H1 (cell line): ENCODE results near the gene ARMC12. TPM values are rescaled to one million over a fixed set of nuclear protein-coding genes. Genes with fewer than 3 reads are reported as not detected.

Experiments
- CTCF ChIA-PET: fragments of 300-600 bp; sonication (Branson Sonifier 250); formaldehyde crosslinking; loops from one replicate; lab custom pipeline; 2021; ENCODE audit not compliant: partially characterized antibody; lab: Charles Lee
- POLR2A ChIA-PET: fragments of 300-600 bp; sonication (Branson Sonifier 250); formaldehyde crosslinking; loops from one replicate; lab custom pipeline; 2021; ENCODE audit warnings: inconsistent platforms; ENCODE audit not compliant: partially characterized antibody; lab: Charles Lee
- DNase-seq, 2 experiments: peaks; one replicate each; pipeline versions ENCODE4 v3.0.0 to v3.0.0-alpha.2; 2010 to 2022; ENCODE audit warnings: low spot score in 2 of 2, low read depth in 1 of 2, mixed read lengths in 1 of 2
- FAIRE-seq: peaks from 2 replicates; lab custom pipeline; 2011; peaks lifted over from hg19 to GRCh38; lab: Jason Lieb, UNC
- H2AFZ ChIP-seq: 2 replicates; pipeline ENCODE4 v1.8.1; 2012; ENCODE audit warnings: low read length, inconsistent platforms
- H2AK5ac ChIP-seq: 2 replicates; pipeline ENCODE4 v1.6.1; 2013; ENCODE audit warnings: low read depth, low read length
- H2BK120ac ChIP-seq: replicated peaks from 2 replicates; pipeline ENCODE3; 2013; ENCODE audit warnings: low read depth, low read length, inconsistent platforms
- H2BK12ac ChIP-seq: 2 replicates; pipeline ENCODE4 v1.6.1; 2013; ENCODE audit warnings: low read depth, low read length
- H2BK15ac ChIP-seq: 2 replicates; pipeline ENCODE4 v1.6.1; 2013; ENCODE audit warnings: low read length
- H2BK20ac ChIP-seq: 2 replicates; pipeline ENCODE4 v1.6.1; 2013; ENCODE audit warnings: low read length
- H2BK5ac ChIP-seq: 2 replicates; pipeline ENCODE4 v1.6.1; 2013; ENCODE audit warnings: low read depth, low read length
- H3K14ac ChIP-seq: 2 replicates; pipeline ENCODE4 v1.6.1; 2013; ENCODE audit warnings: inconsistent platforms; ENCODE audit not compliant: insufficient read length
- H3K18ac ChIP-seq: 2 replicates; pipeline ENCODE4 v1.6.1; 2013; ENCODE audit warnings: low read length; ENCODE audit errors: extremely low read depth
- H3K23ac ChIP-seq: 2 replicates; pipeline ENCODE4 v1.6.1; 2013; ENCODE audit warnings: inconsistent platforms; ENCODE audit not compliant: insufficient read length
- H3K23me2 ChIP-seq: 2 replicates; pipeline ENCODE4 v1.6.1; 2013; ENCODE audit warnings: low read depth, low read length
- H3K27ac ChIP-seq: 2 replicates; pipeline ENCODE4 v1.6.1; 2011; ENCODE audit warnings: low read depth, low read length, inconsistent platforms
- H3K27me3 ChIP-seq, 4 experiments: replicated peaks in 1 of 4; 1 replicate in 1 of 4; 2 replicates in 3 of 4; pipeline versions ENCODE4 v1.6.1 to v1.8.1; 2011 to 2013; ENCODE audit warnings: low read length in 3 of 4, mild to moderate bottlenecking in 3 of 4, inconsistent platforms in 2 of 4, mixed read lengths in 2 of 4, moderate library complexity in 1 of 4; ENCODE audit not compliant: control insufficient read depth in 3 of 4, insufficient read depth in 3 of 4; ENCODE audit errors: extremely low read depth in 1 of 4
- H3K36me3 ChIP-seq, 4 experiments: 2 replicates each; pipeline versions ENCODE4 v1.6.1 to v1.8.1; 2011 to 2013; ENCODE audit warnings: mild to moderate bottlenecking in 4 of 4, low read length in 3 of 4, moderate library complexity in 2 of 4, control low read depth in 1 of 4, inconsistent platforms in 1 of 4; ENCODE audit not compliant: insufficient read depth in 4 of 4, control insufficient read depth in 2 of 4
- H3K4ac ChIP-seq: replicated peaks from 2 replicates; pipeline ENCODE3; 2013; ENCODE audit warnings: low read length, low read depth, mixed read lengths, inconsistent platforms; ENCODE audit not compliant: insufficient read length
- H3K4me1 ChIP-seq, 4 experiments: replicated peaks in 1 of 4; 1 replicate in 1 of 4; 2 replicates in 3 of 4; pipeline versions ENCODE4 v1.6.1 to v1.8.1; 2011 to 2013; ENCODE audit warnings: low read length in 3 of 4, inconsistent platforms in 2 of 4, mixed read lengths in 1 of 4; ENCODE audit not compliant: insufficient read depth in 4 of 4, control insufficient read depth in 3 of 4
- H3K4me2 ChIP-seq, 2 experiments: 2 replicates each; pipeline versions ENCODE4 v1.6.1 to v1.8.1; 2011 to 2013; ENCODE audit warnings: low read depth in 2 of 2, low read length in 2 of 2, control low read depth in 1 of 2, inconsistent platforms in 1 of 2, mild to moderate bottlenecking in 1 of 2; ENCODE audit not compliant: insufficient read depth in 1 of 2
- H3K4me3 ChIP-seq, 4 experiments: fragments of 200-600, 300-600 bp in 1 of 4; sonication (generic), shearing (Covaris generic), sonication (Bioruptor Twin) in 1 of 4; 2 replicates each; pipeline versions ENCODE4 v1.5.1 to v1.8.1; 2011 to 2016; ENCODE audit warnings: low read length in 4 of 4, low read depth in 3 of 4, control low read depth in 2 of 4, inconsistent platforms in 2 of 4, mild to moderate bottlenecking in 2 of 4, mixed read lengths in 1 of 4, moderate library complexity in 1 of 4; ENCODE audit not compliant: insufficient read depth in 2 of 4; ENCODE audit errors: extremely low read depth in 1 of 4
- H3K56ac ChIP-seq: replicated peaks from 2 replicates; pipeline ENCODE3; 2013; ENCODE audit warnings: low read depth, mild to moderate bottlenecking, mixed read lengths, low read length, inconsistent platforms; ENCODE audit not compliant: insufficient read length
- H3K79me1 ChIP-seq: 2 replicates; pipeline ENCODE4 v1.6.1; 2013; ENCODE audit warnings: low read depth, low read length, control low read depth
- H3K79me2 ChIP-seq, 2 experiments: 2 replicates each; pipeline versions ENCODE4 v1.6.1 to v1.8.1; 2012 to 2013; ENCODE audit warnings: low read length in 2 of 2, mild to moderate bottlenecking in 2 of 2, inconsistent platforms in 1 of 2; ENCODE audit not compliant: insufficient read depth in 2 of 2, control insufficient read depth in 1 of 2
- H3K9ac ChIP-seq, 4 experiments: replicated peaks in 1 of 4; 1 replicate in 1 of 4; 2 replicates in 3 of 4; pipeline versions ENCODE4 v1.6.1 to v1.8.1; 2011 to 2013; ENCODE audit warnings: low read depth in 3 of 4, low read length in 3 of 4, control low read depth in 2 of 4, mild to moderate bottlenecking in 2 of 4, moderate library complexity in 2 of 4, inconsistent platforms in 1 of 4; ENCODE audit errors: extremely low read depth in 1 of 4
- H3K9me3 ChIP-seq, 2 experiments: 2 replicates each; pipeline versions ENCODE4 v1.6.1 to v1.8.1; 2012 to 2013; ENCODE audit warnings: mild to moderate bottlenecking in 2 of 2, moderate library complexity in 2 of 2, control low read depth in 1 of 2, inconsistent platforms in 1 of 2, low read depth in 1 of 2, low read length in 1 of 2, mixed read lengths in 1 of 2; ENCODE audit not compliant: insufficient read depth in 2 of 2
- H4K20me1 ChIP-seq, 2 experiments: replicated peaks in 1 of 2; 2 replicates each; pipeline versions ENCODE3 to v1.8.1; 2011 to 2013; ENCODE audit warnings: inconsistent platforms in 2 of 2, low read length in 2 of 2, mild to moderate bottlenecking in 1 of 2; ENCODE audit not compliant: insufficient read depth in 2 of 2, control insufficient read depth in 1 of 2
- H4K5ac ChIP-seq: 2 replicates; pipeline ENCODE4 v1.6.1; 2013; ENCODE audit warnings: low read length, low read depth, mixed read lengths, inconsistent platforms; ENCODE audit not compliant: insufficient read length
- H4K8ac ChIP-seq: 2 replicates; pipeline ENCODE4 v1.8.0; 2013; ENCODE audit warnings: mild to moderate bottlenecking, moderate library complexity, low read length, inconsistent platforms; ENCODE audit not compliant: insufficient read depth; ENCODE audit errors: extremely low read depth
- H4K91ac ChIP-seq: replicated peaks from 2 replicates; pipeline ENCODE3; 2013; ENCODE audit warnings: low read length, mixed read lengths, inconsistent platforms; ENCODE audit not compliant: insufficient read length
- CBX5 ChIP-seq: fragments of 300-800, 300-1000 bp; sonication (generic); IDR thresholded peaks from 2 replicates; pipeline ENCODE4 v1.7.1; 2016; ENCODE audit warnings: antibody characterized with exemption, low read length, low read depth
- CEBPB ChIP-seq: IDR thresholded peaks from 2 replicates; pipeline ENCODE4 v1.6.1; 2012; ENCODE audit warnings: low read depth, low read length
- CREB1 ChIP-seq: IDR thresholded peaks from 2 replicates; pipeline ENCODE4 v1.6.1; 2012; ENCODE audit warnings: inconsistent platforms
- CTBP2 ChIP-seq: IDR thresholded peaks from 2 replicates; pipeline ENCODE4 v1.7.0; 2011; ENCODE audit warnings: borderline replicate concordance, mild to moderate bottlenecking, moderate library complexity, mixed read lengths, low read length; ENCODE audit not compliant: insufficient read depth, insufficient read length
- FOSL1 ChIP-seq: IDR thresholded peaks from 2 replicates; pipeline ENCODE4 v1.6.1; 2011; ENCODE audit warnings: mild to moderate bottlenecking, low read depth, low read length, moderate library complexity; ENCODE audit not compliant: insufficient read depth
- GABPA ChIP-seq: IDR thresholded peaks from 2 replicates; pipeline ENCODE4 v1.6.1; 2011; ENCODE audit warnings: mild to moderate bottlenecking, low read length, moderate library complexity, borderline replicate concordance; ENCODE audit not compliant: insufficient read depth
- KDM1A ChIP-seq: fragments of 200-600, 300-600 bp; sonication (generic); IDR thresholded peaks from 2 replicates; pipeline ENCODE4 v1.7.1; 2016; ENCODE audit warnings: mild to moderate bottlenecking, low read length, borderline replicate concordance
- KDM5A ChIP-seq: fragments of 200-600 bp; IDR thresholded peaks from 2 replicates; pipeline ENCODE4 v1.7.1; 2012; ENCODE audit warnings: mild to moderate bottlenecking, low read length, inconsistent platforms, mixed read lengths
- RAD21 ChIP-seq, 2 experiments: IDR thresholded peaks in 1 of 2; conservative IDR thresholded peaks in 1 of 2; 2 replicates each; pipeline ENCODE4 v1.6.1; 2011; ENCODE audit warnings: low read depth in 2 of 2, low read length in 2 of 2, improper control_type of control experiment in 1 of 2, inconsistent platforms in 1 of 2, mild to moderate bottlenecking in 1 of 2, moderate library complexity in 1 of 2
- TBP ChIP-seq: IDR thresholded peaks from 2 replicates; pipeline ENCODE4 v1.6.1; 2011; ENCODE audit warnings: low read depth, low read length, improper control_type of control experiment
- TCF12 ChIP-seq: IDR thresholded peaks from 2 replicates; pipeline ENCODE4 v1.6.1; 2011; ENCODE audit warnings: low read depth, mild to moderate bottlenecking, low read length
- WGBS, 2 experiments: shearing (Covaris generic) in 1 of 2; methylation state at CpG; one replicate each; pipeline versions ENCODE4 v1.1.6 to v1.1.7; 2013 to 2015; ENCODE audit warnings: low lambda C conversion rate in 2 of 2, mixed read lengths in 2 of 2, inconsistent platforms in 1 of 2, low coverage in 1 of 2, missing lambda C conversion rate in 1 of 2; ENCODE audit not compliant: insufficient replicate concordance in 2 of 2, insufficient coverage in 1 of 2, insufficient read length in 1 of 2; ENCODE audit errors: extremely low coverage in 1 of 2, missing lambda C conversion rate in 1 of 2; 5-methylcytosine and 5-hydroxymethylcytosine counted together
- polyA plus RNA-seq, 7 experiments: library from polyadenylated mRNA; depleted of rRNA in 3 of 7; stranded (reverse) in 5 of 7; unstranded in 2 of 7; fragments of >200 nt in 5 of 7; fragments of 200-250 nt in 2 of 7; gene quantifications; 1 replicate in 5 of 7; 2 replicates in 1 of 7; 4 replicates in 1 of 7; pipeline versions ENCODE4 v1.2.1 to v1.2.3, GENCODE V29; 2011 to 2013; ENCODE audit warnings: missing spikeins in 2 of 7, mixed read lengths in 2 of 7
- total RNA-seq: library from RNA; stranded (reverse); fragmentation: NEBNext Ultra II Directional; extraction: Animal tissue kit (Norgen Biotek cat#: 25700); gene quantifications from 2 replicates; pipeline ENCODE4 v1.2.1, GENCODE V29; 2021

ARMC12 gene
- total and polyA plus RNA-seq, 2 of the 8 experiments (the other 6 are each of a cell fraction or from before 2014, with no cell fraction given) = 0.86 to 3.7 TPM

- Histone ChIP-seq H4K91ac (peak overlapping the region; percentile 82), H3K23me2 (peaks cover 2% of the 10 kb centered on the region; the same call in 1 of the 2 replicates), H3K27ac (no peak overlapping the region), H3K18ac (peak overlapping the region; percentile 91), H3K4ac (peak overlapping the region; percentile 24), H3K27me3 (no peaks in the 10 kb centered on the region), H3K56ac (no peak overlapping the region), H3K9me3 (no peaks in the 10 kb centered on the region), H4K8ac (no peak overlapping the region), H4K20me1 (no peaks in the 10 kb centered on the region), H2BK12ac (peak overlapping the region; percentile 99), H3K79me1 (no peaks in the 10 kb centered on the region), H2AFZ (0 out of 2 replicates have a peak overlapping the region, but pooled peaks have one; percentile 14), H3K79me2 (no peaks in the 10 kb centered on the region), H3K4me3 (no peak overlapping the region), H2AK5ac (peak overlapping the region; percentile 18; the same call in 1 of the 2 replicates), H3K14ac (no peak overlapping the region), H4K5ac (peak overlapping the region; percentile 28), H3K4me2 (no peak overlapping the region), H2BK20ac (peak overlapping the region; percentile 87; the same call in 1 of the 2 replicates), H3K36me3 (no peaks in the 10 kb centered on the region), H2BK5ac (peak overlapping the region; percentile 64; the same call in 1 of the 2 replicates), H3K4me1 (peaks cover 4 to 38% (median 24%) of the 10 kb centered on the region in 4 experiments), H3K9ac (no peak overlapping the region), H3K23ac (no peak overlapping the region), H2BK120ac (peak overlapping the region; percentile 25), H2BK15ac (peak overlapping the region; percentile 97)
- WGBS, 2 experiments = 91% methylated on average over 16 of the region's 16 CpGs; no CpG with 5 or more reads in 1 of the 2 experiments
- FAIRE-seq = no peak
- POLR2A ChIA-PET = interaction anchor here (2.4 to 8.7 kb wide), 2 partner anchors 21 to 26 kb away, joined by 18 to 84 read pairs; no protein-coding TSS in a partner anchor
- CTCF ChIA-PET = interaction anchor here (0.8 to 9.4 kb wide), 32 partner anchors 10 to 207 kb away, joined by 3 to 137 read pairs (median 6); partner anchors contain the start of gene CLPS
- DNase-seq = no peak
- no peak for TF ChIP-seq CREB1
- peak; percentile 44 to 53; a peak in 3 of 4 replicates for TF ChIP-seq RAD21 (IDR thresholded peaks at IDR 0.05 in 1 of 2, conservative IDR thresholded peaks at IDR 0.05 in 1 of 2; ENCODE audit: low read depth in 2 of 2, low read length in 2 of 2)
- no peak for TF ChIP-seq FOSL1
- no peak for TF ChIP-seq TCF12
- peak; percentile 70; the same call in 1 of the 2 replicates for TF ChIP-seq CEBPB
- no peak for TF ChIP-seq KDM1A
- no peak for TF ChIP-seq TBP
- TF ChIP-seq KDM5A = no peak
- no peak for TF ChIP-seq CTBP2
- TF ChIP-seq CBX5 = no peak
- no peak for TF ChIP-seq GABPA
These were observed 780 bp downstream of the ARMC12 start for GRCh38 chr6:35737413-35738211.
